T-helper 9 cell (primary cell): ENCODE results near the gene PRKACA.

ENCODE experiments used
- DNase-seq: peaks from one replicate; pipeline ENCODE4 v3.0.0-alpha.2; 2020

Gene PRKACA

GRCh38 chr19:14116525-14116917 lies 1.0 kb downstream of the PRKACA start:
- no peak for DNase-seq

DNA sequence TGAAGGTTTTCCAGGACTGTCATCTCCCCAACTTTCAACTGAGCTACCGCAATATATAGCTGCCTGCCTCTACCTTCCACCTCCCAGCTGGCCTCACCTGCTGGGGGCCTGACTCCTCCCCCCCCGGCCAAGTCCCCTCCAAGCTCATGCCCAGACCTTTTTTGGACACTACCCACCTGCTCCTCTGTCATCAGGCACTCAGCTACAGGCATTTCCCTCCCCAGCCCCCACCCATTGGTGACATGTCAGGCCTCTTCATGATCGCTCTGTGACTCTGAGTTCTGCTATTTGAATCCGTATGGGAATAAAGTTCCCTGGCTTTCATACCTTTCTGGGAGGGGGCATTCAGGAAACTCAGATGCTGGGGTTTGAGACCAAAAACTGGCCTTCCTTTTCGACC lies 1.8 kb downstream of the PRKACA start:
- no peak for DNase-seq

DNA sequence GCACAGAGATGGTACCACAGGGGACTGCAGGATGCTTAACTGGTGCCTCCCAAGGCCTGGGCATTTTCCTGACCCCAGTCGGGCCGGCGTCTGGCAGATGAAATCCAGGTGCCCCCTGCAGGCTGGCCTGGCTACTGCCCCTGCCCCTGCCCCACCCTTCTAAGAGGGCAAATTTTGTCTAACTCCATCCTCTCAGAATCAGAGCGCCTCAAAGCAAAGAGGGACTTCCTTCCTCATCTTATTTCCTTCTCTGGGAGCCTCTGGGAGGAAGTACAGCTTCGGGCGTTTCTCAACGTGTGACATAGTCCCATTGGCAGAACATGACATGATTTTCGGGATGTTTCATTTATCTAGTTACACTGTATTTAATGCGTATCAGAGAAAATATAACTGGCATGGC lies 2.7 kb downstream of the PRKACA start:
- peak; percentile 36 for DNase-seq

GRCh38 chr19:14114439-14114838 lies 3.1 kb downstream of the PRKACA start:
- no peak for DNase-seq

DNA sequence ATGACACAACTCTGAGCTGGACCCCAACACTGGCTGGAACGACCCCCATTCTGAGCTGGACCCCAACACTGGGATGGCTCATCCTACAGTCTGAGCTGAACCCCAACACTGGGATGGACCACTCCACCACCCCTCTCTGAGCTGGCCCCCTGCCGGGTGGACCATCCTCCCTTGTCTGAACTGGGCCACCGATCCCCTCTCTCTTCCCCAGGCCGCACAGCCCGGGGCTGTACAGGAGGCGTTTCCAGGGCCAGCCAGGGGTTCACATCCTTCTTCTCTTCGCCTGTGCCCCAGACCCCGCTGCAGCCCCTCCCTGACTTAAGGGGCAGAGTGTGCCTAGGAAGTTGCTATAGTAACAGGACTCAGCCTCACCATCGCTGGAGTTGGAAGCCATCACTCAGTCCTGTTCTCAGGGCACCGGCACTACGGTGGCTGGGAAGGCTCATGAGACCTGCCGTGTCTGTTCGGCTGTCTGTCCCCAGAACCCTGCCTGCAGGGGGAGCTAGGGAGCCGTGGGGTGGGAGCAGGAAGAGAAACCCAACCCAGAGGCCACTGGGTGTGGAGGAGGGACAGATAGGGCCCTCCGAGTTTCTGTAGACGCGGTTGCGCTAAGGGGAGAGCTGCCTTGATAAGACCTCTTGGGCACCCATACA lies 3.7 kb downstream of the PRKACA start:
- DNase-seq: peak; percentile 55

- DNase-seq: no peak
Observed at GRCh38 chr19:14112809-14113385, 4.7 kb downstream of the PRKACA start.

- DNase-seq: no peak
Observed at GRCh38 chr19:14112051-14112808, 5.3 kb downstream of the PRKACA start.

DNA sequence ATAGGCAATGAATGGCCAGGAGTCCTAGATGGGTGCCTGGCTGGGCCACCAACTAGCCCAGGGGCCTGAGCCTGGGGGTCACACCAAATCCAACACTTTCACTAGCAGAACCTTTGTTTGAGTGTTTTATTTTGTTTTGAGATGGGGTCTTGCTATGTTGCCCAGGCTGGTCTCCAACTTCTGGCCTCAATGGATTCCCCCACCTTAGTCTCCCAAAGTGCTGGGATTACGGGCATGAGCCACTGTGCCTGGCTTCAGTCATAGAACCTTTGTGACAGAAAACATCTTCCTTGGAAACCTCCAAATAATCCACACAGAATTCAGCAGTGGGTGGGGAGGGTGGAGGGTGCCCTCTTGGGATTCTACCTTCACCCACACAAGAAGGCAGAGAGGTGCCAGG lies 6.1 kb downstream of the PRKACA start:
- DNase-seq: no peak

DNA sequence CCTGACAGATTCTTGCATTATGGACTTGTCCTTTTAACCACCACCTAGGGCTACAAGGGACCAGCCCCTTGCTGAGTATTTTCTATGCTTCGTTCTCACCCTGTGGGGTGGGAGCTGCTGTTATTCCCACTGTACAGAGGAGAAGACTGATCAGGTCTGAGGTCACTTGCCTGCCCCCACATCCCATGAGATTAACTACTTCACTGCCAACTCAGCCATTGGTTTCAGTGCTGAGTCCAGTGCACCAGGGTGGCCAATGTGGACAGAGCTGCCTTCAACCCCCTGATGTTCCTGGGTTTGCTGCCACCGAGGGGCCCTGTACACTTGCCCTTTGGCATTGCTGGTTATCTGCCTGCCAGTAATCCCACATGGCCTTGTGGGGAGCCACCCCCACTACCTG lies 6.9 kb downstream of the PRKACA start:
- no peak for DNase-seq

- no peak for DNase-seq
Observed at GRCh38 chr19:14107581-14108461, 9.7 kb downstream of the PRKACA start.

DNA sequence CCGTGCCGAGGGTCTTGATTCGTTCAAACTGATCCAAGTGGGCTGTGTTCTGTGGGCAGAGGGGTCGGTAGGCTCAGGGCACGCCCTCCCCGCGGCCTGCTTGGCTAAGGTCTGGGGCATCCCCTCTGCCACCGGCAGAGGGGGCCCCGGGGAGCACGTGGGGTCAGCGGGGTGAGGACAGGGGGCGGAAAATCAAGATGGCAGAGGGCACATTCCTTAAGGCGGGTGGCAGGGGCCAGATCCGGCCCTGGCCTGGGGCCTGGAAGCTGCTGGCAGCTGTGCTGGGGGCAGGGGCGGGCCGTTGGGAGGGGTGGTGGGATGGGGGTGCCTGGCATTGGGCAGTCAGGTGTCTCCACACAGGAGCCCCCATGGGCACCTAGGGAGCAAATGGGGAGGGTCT lies 10.7 kb downstream of the PRKACA start:
- DNase-seq: no peak

DNA sequence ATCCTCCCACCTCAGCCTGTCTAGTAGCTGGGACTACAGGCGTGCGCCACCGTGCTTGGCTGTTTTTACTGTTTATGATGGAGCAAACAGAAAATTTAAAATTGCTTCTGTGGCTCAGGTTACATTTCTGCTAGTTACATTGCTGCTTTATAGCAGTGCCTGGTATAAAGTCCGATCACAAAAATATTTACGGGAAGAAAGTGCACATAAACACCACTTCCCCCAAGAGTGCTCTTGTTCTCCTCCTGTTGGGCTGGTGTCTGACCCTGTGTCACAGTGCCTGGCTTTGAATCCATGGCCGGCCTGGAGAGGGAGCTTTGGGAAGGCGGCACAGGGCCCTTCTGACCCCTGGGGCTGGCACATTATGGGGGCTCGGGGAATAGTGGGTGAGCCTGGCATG lies 11.9 kb downstream of the PRKACA start:
- no peak for DNase-seq

DNA sequence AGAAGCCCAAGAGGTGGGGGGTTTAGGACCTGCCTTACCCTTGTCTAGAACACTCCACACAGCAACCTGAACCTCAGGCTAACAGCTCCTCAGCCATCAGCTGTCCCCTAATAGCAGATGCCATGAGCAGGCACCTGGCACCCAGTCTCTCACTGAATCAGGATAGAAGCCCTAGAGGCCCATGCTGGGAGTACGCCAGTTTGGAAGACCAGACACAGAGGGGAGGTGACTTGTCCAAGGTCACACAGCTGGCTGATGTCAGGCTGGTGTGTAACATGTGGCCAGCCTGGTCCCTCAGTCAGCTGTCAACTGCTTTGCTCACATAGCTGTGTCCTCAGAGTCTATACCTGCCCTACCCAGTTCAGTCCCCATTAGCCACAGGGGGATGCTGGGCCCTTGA lies 14.3 kb downstream of the PRKACA start:
- no peak for DNase-seq

DNA sequence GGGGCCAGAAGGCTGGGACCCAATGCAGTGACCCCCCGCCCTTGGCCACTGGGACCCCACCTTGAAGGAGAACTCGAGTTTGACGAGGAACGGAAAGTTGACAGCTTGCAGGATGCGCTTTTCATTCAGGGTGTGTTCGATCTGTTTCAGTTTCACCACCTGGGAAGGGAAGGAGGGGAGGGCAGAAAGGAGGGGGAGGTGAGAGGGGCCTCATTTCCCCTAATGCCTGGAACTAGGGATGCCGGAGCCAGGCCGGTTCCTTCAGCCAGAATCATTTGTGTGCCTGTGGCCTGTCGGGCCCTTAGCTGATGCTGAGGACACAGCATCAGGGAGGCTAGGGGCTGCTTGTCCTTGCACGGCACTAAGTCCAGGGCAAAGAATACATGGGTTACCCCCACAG lies 14.8 kb downstream of the PRKACA start:
- DNase-seq: no peak

GRCh38 chr19:14102102-14102696 lies 15.4 kb downstream of the PRKACA start:
- DNase-seq: no peak

DNA sequence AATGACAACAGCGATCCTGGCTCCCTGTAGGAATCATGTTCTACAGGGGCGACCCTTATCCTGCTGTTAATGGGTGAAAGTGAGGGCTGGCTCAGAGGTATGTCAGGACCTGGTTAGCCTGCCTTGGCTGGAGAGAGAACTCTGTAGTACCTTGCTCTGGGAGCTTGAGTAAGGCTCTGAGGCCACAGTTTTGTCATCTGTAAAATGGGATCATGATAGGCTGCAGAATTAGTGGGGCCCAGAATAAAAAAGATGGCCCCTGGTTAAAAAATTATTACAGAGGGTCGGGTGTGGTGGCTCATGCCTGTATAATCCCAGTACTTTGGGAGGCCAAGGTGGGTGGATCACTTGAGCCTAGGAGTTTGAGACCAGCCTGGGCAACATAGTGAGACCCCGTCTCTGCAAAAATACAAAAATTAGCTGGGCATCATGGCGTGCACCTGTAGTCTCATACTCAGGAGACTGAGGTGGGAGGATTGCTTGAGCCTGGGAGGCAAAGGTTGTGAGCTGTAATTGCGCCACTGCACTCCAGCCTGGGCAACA lies 16.5 kb downstream of the PRKACA start:
- DNase-seq: no peak

GRCh38 chr19:14097532-14098151 lies 19.9 kb downstream of the PRKACA start:
- no peak for DNase-seq

GRCh38 chr19:14096272-14096992 lies 21.1 kb downstream of the PRKACA start:
- no peak for DNase-seq

- DNase-seq: no peak
Observed at GRCh38 chr19:14094854-14095253, 22.7 kb downstream of the PRKACA start.

- no peak for DNase-seq
Observed at GRCh38 chr19:14093117-14093823, 24.3 kb downstream of the PRKACA start.
